HEK293 (cell line): ENCODE data around the gene LY6G6F.

Experiments used
- CTCF ChIA-PET: fragments of 350-600 bp; formaldehyde crosslinking; extraction: SDS; loops from one replicate; lab custom pipeline; 2021; ENCODE audit warnings: antibody characterized with exemption; lab: Yijun Ruan, JAX
- POLR2A ChIA-PET: fragments of 300-600 bp; formaldehyde crosslinking; extraction: SDS; loops from one replicate; lab custom pipeline; 2020; ENCODE audit warnings: antibody characterized with exemption, inconsistent platforms; lab: Yijun Ruan, JAX
- H3K27ac ChIP-seq: fragments of 200-500 bp; sonication (Bioruptor generic); 2 replicates; pipeline ENCODE4 v1.5.1; 2014; ENCODE audit warnings: low read depth, low read length, control low read depth, inconsistent platforms; ENCODE audit errors: extremely low read depth
- H3K36me3 ChIP-seq, 2 experiments: fragments of 200-500 bp in 1 of 2; sonication (Bioruptor generic) in 1 of 2; 1 replicate in 1 of 2; 2 replicates in 1 of 2; pipeline ENCODE4 v1.5.1; 2014 to 2017; ENCODE audit warnings: inconsistent platforms in 2 of 2, low read length in 2 of 2; ENCODE audit not compliant: control insufficient read depth in 2 of 2, insufficient read depth in 1 of 2
- H3K4me1 ChIP-seq: fragments of 200-500 bp; sonication (Bioruptor generic); 2 replicates; pipeline ENCODE4 v1.5.1; 2014; ENCODE audit warnings: mild to moderate bottlenecking, low read length, inconsistent platforms; ENCODE audit not compliant: control insufficient read depth, insufficient read depth
- H3K4me3 ChIP-seq: 2 replicates; pipeline ENCODE4 v1.5.1; 2011; ENCODE audit warnings: low read depth, mild to moderate bottlenecking, control low read depth, low read length, moderate library complexity
- H3K9me3 ChIP-seq: fragments of 200-500 bp; sonication (Bioruptor generic); 2 replicates; pipeline ENCODE4 v1.5.1; 2014; ENCODE audit warnings: low read depth, low read length, inconsistent platforms; ENCODE audit not compliant: control insufficient read depth, insufficient read depth
- ATF2 ChIP-seq: fragments of 450-650 bp; formaldehyde crosslinking; IDR thresholded peaks from 2 replicates; pipeline ENCODE4 v1.5.1; 2016; ENCODE audit warnings: missing biosample characterization, missing genetic modification characterization, low read depth
- OSR2 ChIP-seq: fragments of 450-650 bp; formaldehyde crosslinking; IDR thresholded peaks from 2 replicates; pipeline ENCODE4 v1.5.1; 2016; ENCODE audit warnings: missing biosample characterization, missing genetic modification characterization
- TSHZ1 ChIP-seq: fragments of 450-650 bp; formaldehyde crosslinking; IDR thresholded peaks from 2 replicates; pipeline ENCODE4 v1.5.1; 2016; ENCODE audit warnings: missing biosample characterization, missing genetic modification characterization, borderline replicate concordance
- ZBTB20 ChIP-seq: fragments of 450-650 bp; formaldehyde crosslinking; IDR thresholded peaks from 2 replicates; pipeline ENCODE4 v1.5.1; 2016; ENCODE audit warnings: missing biosample characterization, missing genetic modification characterization
- ZBTB48 ChIP-seq: fragments of 450-650 bp; formaldehyde crosslinking; IDR thresholded peaks from 2 replicates; pipeline ENCODE4 v1.5.1; 2016; ENCODE audit warnings: missing biosample characterization, missing genetic modification characterization
- ZNF112 ChIP-seq: fragments of 450-650 bp; formaldehyde crosslinking; IDR thresholded peaks from 2 replicates; pipeline ENCODE4 v1.5.0; 2017; ENCODE audit warnings: missing biosample characterization, missing genetic modification characterization
- ZNF155 ChIP-seq: fragments of 450-650 bp; formaldehyde crosslinking; IDR thresholded peaks from 2 replicates; pipeline ENCODE4 v1.5.1; 2016; ENCODE audit warnings: missing biosample characterization, missing genetic modification characterization
- ZNF157 ChIP-seq: fragments of 450-650 bp; formaldehyde crosslinking; IDR thresholded peaks from 2 replicates; pipeline ENCODE4 v1.5.1; 2016; ENCODE audit warnings: missing biosample characterization, missing genetic modification characterization
- ZNF16 ChIP-seq: fragments of 450-650 bp; formaldehyde crosslinking; IDR thresholded peaks from 2 replicates; pipeline ENCODE4 v1.5.1; 2016; ENCODE audit warnings: low read depth, missing biosample characterization, missing genetic modification characterization
- ZNF274 ChIP-seq, 2 experiments: fragments of 200-500 bp in 1 of 2; fragments of 450-650 bp in 1 of 2; sonication (Bioruptor generic) in 1 of 2; formaldehyde crosslinking in 1 of 2; IDR thresholded peaks; 2 replicates each; pipeline versions ENCODE4 v1.5.1 to v1.6.1; 2014 to 2016; ENCODE audit warnings: borderline replicate concordance in 1 of 2, inconsistent platforms in 1 of 2, low read length in 1 of 2, missing biosample characterization in 1 of 2, missing genetic modification characterization in 1 of 2
- ZNF335 ChIP-seq: fragments of 450-650 bp; formaldehyde crosslinking; conservative IDR thresholded peaks from 2 replicates; pipeline ENCODE4 v1.5.1; 2016; ENCODE audit warnings: missing biosample characterization, missing genetic modification characterization
- ZNF362 ChIP-seq: fragments of 450-650 bp; formaldehyde crosslinking; IDR thresholded peaks from 2 replicates; pipeline ENCODE4 v1.5.1; 2016; ENCODE audit warnings: missing biosample characterization, missing genetic modification characterization
- ZNF48 ChIP-seq: fragments of 450-650 bp; formaldehyde crosslinking; IDR thresholded peaks from 2 replicates; pipeline ENCODE4 v1.5.1; 2016; ENCODE audit warnings: missing biosample characterization, missing genetic modification characterization
- ZNF548 ChIP-seq: fragments of 450-650 bp; formaldehyde crosslinking; IDR thresholded peaks from 2 replicates; pipeline ENCODE4 v1.5.1; 2016; ENCODE audit warnings: missing biosample characterization, missing genetic modification characterization
- ZNF600 ChIP-seq: fragments of 450-650 bp; formaldehyde crosslinking; IDR thresholded peaks from 2 replicates; pipeline ENCODE4 v1.5.1; 2016; ENCODE audit warnings: missing biosample characterization, missing genetic modification characterization
- ZNF629 ChIP-seq: fragments of 450-650 bp; formaldehyde crosslinking; IDR thresholded peaks from 2 replicates; pipeline ENCODE4 v1.5.1; 2017; ENCODE audit warnings: missing biosample characterization, missing genetic modification characterization
- ZNF776 ChIP-seq: fragments of 450-650 bp; formaldehyde crosslinking; IDR thresholded peaks from 2 replicates; pipeline ENCODE4 v1.5.0; 2017; ENCODE audit warnings: missing biosample characterization, missing genetic modification characterization, borderline replicate concordance
- ZNF777 ChIP-seq: fragments of 450-650 bp; formaldehyde crosslinking; IDR thresholded peaks from 2 replicates; pipeline ENCODE4 v1.5.1; 2017; ENCODE audit warnings: missing biosample characterization, missing genetic modification characterization, borderline replicate concordance
- ZSCAN23 ChIP-seq: fragments of 450-650 bp; formaldehyde crosslinking; IDR thresholded peaks from 2 replicates; pipeline ENCODE4 v1.5.1; 2016; ENCODE audit warnings: missing biosample characterization, missing genetic modification characterization
- TF ChIP-seq, protein P1 (sequence below): fragments of 450-650 bp; formaldehyde crosslinking; IDR thresholded peaks from 2 replicates; pipeline ENCODE4 v1.5.1; 2016; ENCODE audit warnings: missing biosample characterization, missing genetic modification characterization
- TF ChIP-seq, protein P2 (sequence below): fragments of 450-650 bp; formaldehyde crosslinking; IDR thresholded peaks from 2 replicates; pipeline ENCODE4 v1.5.1; 2016; ENCODE audit warnings: missing biosample characterization, missing genetic modification characterization

The LY6G6F gene

GRCh38 chr6:31744422-31744821 lies 37.8 kb downstream of the LY6G6F start:
- TF ChIP-seq ZNF16 (tag by site-specific recombination) = no peak
- TF ChIP-seq, protein P1, sequence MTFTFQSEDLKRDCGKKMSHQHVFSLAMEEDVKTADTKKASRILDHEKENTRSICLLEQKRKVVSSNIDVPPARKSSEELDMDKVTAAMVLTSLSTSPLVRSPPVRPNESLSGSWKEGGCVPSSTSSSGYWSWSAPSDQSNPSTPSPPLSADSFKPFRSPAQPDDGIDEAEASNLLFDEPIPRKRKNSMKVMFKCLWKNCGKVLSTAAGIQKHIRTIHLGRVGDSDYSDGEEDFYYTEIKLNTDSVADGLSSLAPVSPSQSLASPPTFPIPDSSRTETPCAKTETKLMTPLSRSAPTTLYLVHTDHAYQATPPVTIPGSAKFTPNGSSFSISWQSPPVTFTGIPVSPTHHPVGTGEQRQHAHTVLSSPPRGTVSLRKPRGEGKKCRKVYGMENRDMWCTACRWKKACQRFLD = no peak
- TF ChIP-seq ZBTB20 = no peak
- no peak for TF ChIP-seq ZNF362 (tag by site-specific recombination)
- TF ChIP-seq ZNF776 = no peak
- TF ChIP-seq ZBTB48 = no peak
- TF ChIP-seq ZNF335 (tag by site-specific recombination) = no peak
- no peak for TF ChIP-seq ZSCAN23 (tag by site-specific recombination)
- no peak for TF ChIP-seq ZNF48 (tag by site-specific recombination)
- no peak for TF ChIP-seq TSHZ1
- TF ChIP-seq, protein P2, sequence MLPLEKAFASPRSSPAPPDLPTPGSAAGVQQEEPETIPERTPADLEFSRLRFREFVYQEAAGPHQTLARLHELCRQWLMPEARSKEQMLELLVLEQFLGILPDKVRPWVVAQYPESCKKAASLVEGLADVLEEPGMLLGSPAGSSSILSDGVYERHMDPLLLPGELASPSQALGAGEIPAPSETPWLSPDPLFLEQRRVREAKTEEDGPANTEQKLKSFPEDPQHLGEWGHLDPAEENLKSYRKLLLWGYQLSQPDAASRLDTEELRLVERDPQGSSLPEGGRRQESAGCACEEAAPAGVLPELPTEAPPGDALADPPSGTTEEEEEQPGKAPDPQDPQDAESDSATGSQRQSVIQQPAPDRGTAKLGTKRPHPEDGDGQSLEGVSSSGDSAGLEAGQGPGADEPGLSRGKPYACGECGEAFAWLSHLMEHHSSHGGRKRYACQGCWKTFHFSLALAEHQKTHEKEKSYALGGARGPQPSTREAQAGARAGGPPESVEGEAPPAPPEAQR = no peak
- ChIA-PET CTCF (no interaction called here), POLR2A (interaction anchor here (1.3 kb wide), 1 partner anchor 83 kb away, joined by 4 read pairs; the partner anchor contains the start of gene HSPA1B)
- Histone ChIP-seq H3K9me3 (no peaks in the 10 kb centered on the region), H3K27ac (no peak overlapping the region), H3K36me3 (peaks cover 14 to 58% of the 10 kb centered on the region in 2 experiments; a peak in 2 of 3 replicates), H3K4me3 (no peak overlapping the region), H3K4me1 (0 out of 2 replicates have a peak, but pooled peaks cover 5% of the 10 kb centered on the region)

GRCh38 chr6:31749301-31750036 lies 42.8 kb downstream of the LY6G6F start:
- Histone ChIP-seq H3K36me3 (peaks cover 6 to 39% of the 10 kb centered on the region in 2 experiments; a peak in 2 of 3 replicates), H3K4me3 (no peak overlapping the region), H3K27ac (no peak overlapping the region), H3K4me1 (no peaks in the 10 kb centered on the region), H3K9me3 (no peaks in the 10 kb centered on the region)
- CTCF ChIA-PET = interaction anchor here (0.9 to 2.6 kb wide), 3 partner anchors 9 to 20 kb away, joined by 5 to 11 read pairs (median 9); partner anchors contain the start of genes DDAH2 and MSH5
- POLR2A ChIA-PET = interaction anchor here (0.7 to 7.4 kb wide), 4 partner anchors 10 to 20 kb away, joined by 3 to 43 read pairs (median 4); partner anchors contain the start of gene MSH5
- TF ChIP-seq ZNF629 = 0 out of 2 replicates have a peak, but pooled peaks have one; percentile 39
- TF ChIP-seq ZNF274 (IDR thresholded peaks at IDR 0.05; ENCODE audit: low read length) = no peak
- TF ChIP-seq ZNF274 (tag by site-specific recombination; IDR thresholded peaks at IDR 0.05; ENCODE audit: borderline replicate concordance) = no peak
- 0 out of 2 replicates have a peak, but pooled peaks have one; percentile 11 for TF ChIP-seq ZNF600
- TF ChIP-seq ZNF155 = no peak
- TF ChIP-seq TSHZ1 = no peak
- TF ChIP-seq ZNF112 = no peak
- TF ChIP-seq ZNF777 = no peak
- TF ChIP-seq ZNF548 (tag by site-specific recombination) = no peak
- no peak for TF ChIP-seq ZNF48 (tag by site-specific recombination)
- peak; percentile 52 for TF ChIP-seq OSR2 (tag by site-specific recombination)
- TF ChIP-seq ZNF157 (tag by site-specific recombination) = no peak
- TF ChIP-seq ATF2 (tag by site-specific recombination) = peak; percentile 80
